Fibroblast of the aortic adventitia (primary cell): Measurements from ENCODE around the gene CMPK1. TPM values are rescaled to one million over a fixed set of nuclear protein-coding genes. Genes with fewer than 3 reads are reported as not detected.

Source experiments
- DNase-seq: peaks from one replicate; pipeline ENCODE4 v3.0.0-alpha.2; 2010; ENCODE audit warnings: low read depth
- H3K4me3 ChIP-seq: 2 replicates; pipeline ENCODE4 v1.5.1; 2011; ENCODE audit warnings: low read depth, mild to moderate bottlenecking, control low read depth, low read length, moderate library complexity
- CTCF ChIP-seq: IDR thresholded peaks from 2 replicates; pipeline ENCODE4 v1.5.1; 2011; ENCODE audit warnings: mild to moderate bottlenecking, low read length, control low read depth, inconsistent platforms; ENCODE audit not compliant: insufficient read depth
- total RNA-seq: library from RNA; depleted of rRNA; stranded (reverse); fragments of >200 nt; gene quantifications from 2 replicates; pipeline ENCODE4 v1.2.3, GENCODE V29; 2012; ENCODE audit warnings: low replicate concordance

Gene CMPK1
- total RNA-seq, 1 donor, result 138 TPM

GRCh38 chr1:47390843-47391242, 57.3 kb downstream of the CMPK1 start:
- DNase-seq, result no peak
- no peak overlapping the region for H3K4me3 ChIP-seq

GRCh38 chr1:47393141-47393540, 59.6 kb downstream of the CMPK1 start:
- H3K4me3 ChIP-seq, result no peak overlapping the region
- no peak for TF ChIP-seq CTCF
- DNase-seq, result no peak

More at GRCh38 chr1:47390843-47391242, 57.3 kb downstream of the CMPK1 start:
- TF ChIP-seq CTCF, result no peak

GRCh38 chr1:47395433-47395832, 61.8 kb downstream of the CMPK1 start:
- no peak for DNase-seq
- no peak for TF ChIP-seq CTCF

GRCh38 chr1:47396671-47397196, 63.1 kb downstream of the CMPK1 start:
- DNase-seq, result no peak
- H3K4me3 ChIP-seq, result no peak overlapping the region
- TF ChIP-seq CTCF, result no peak

More at GRCh38 chr1:47395433-47395832, 61.8 kb downstream of the CMPK1 start:
- no peak overlapping the region for H3K4me3 ChIP-seq

- no peak for DNase-seq
- no peak for TF ChIP-seq CTCF
- H3K4me3 ChIP-seq, result no peak overlapping the region
Measured at GRCh38 chr1:47399138-47399845, 65.7 kb downstream of the CMPK1 start.

- H3K4me3 ChIP-seq, result no peak overlapping the region
- TF ChIP-seq CTCF, result no peak
- no peak for DNase-seq
Measured at GRCh38 chr1:47399846-47400155, 66.2 kb downstream of the CMPK1 start.

GRCh38 chr1:47401761-47402160, 68.2 kb downstream of the CMPK1 start:
- DNase-seq, result no peak
- H3K4me3 ChIP-seq, result no peak overlapping the region
- no peak for TF ChIP-seq CTCF
